LNCAP (cell line): ENCODE data around the gene SERPINB1.

ENCODE experiments used
- CTCF ChIP-seq: fragments of 450-650 bp; IDR thresholded peaks from 2 replicates; pipeline ENCODE4 v1.5.1; 2017; ENCODE audit warnings: mild to moderate bottlenecking

SERPINB1 gene

GRCh38 chr6:2871102-2871501 is 29.4 kb upstream of the SERPINB1 start:
- TF ChIP-seq CTCF = no peak

- TF ChIP-seq CTCF = no peak
These were observed 28.5 kb upstream of the SERPINB1 start for GRCh38 chr6:2870046-2870636.

- TF ChIP-seq CTCF = no peak
These were observed 27.0 kb upstream of the SERPINB1 start for GRCh38 chr6:2868637-2869036.

- TF ChIP-seq CTCF = no peak
These were observed 24.6 kb upstream of the SERPINB1 start for GRCh38 chr6:2866171-2866846.

- no peak for TF ChIP-seq CTCF
These were observed 24.1 kb upstream of the SERPINB1 start for GRCh38 chr6:2865694-2866151.

- no peak for TF ChIP-seq CTCF
These were observed 23.6 kb upstream of the SERPINB1 start for GRCh38 chr6:2865270-2865669.

- no peak for TF ChIP-seq CTCF
These were observed 22.2 kb upstream of the SERPINB1 start for GRCh38 chr6:2863901-2864300.
